GM19351 (cell line): ENCODE results near the gene ZBTB47.

Experiments
- ATAC-seq: cut with Tn5 transposase; IDR thresholded peaks from one replicate; pipeline ENCODE4 v1.9.1; 2021; ENCODE audit warnings: mild to moderate bottlenecking, moderate library complexity; ENCODE audit not compliant: unreplicated experiment

The ZBTB47 gene

DNA sequence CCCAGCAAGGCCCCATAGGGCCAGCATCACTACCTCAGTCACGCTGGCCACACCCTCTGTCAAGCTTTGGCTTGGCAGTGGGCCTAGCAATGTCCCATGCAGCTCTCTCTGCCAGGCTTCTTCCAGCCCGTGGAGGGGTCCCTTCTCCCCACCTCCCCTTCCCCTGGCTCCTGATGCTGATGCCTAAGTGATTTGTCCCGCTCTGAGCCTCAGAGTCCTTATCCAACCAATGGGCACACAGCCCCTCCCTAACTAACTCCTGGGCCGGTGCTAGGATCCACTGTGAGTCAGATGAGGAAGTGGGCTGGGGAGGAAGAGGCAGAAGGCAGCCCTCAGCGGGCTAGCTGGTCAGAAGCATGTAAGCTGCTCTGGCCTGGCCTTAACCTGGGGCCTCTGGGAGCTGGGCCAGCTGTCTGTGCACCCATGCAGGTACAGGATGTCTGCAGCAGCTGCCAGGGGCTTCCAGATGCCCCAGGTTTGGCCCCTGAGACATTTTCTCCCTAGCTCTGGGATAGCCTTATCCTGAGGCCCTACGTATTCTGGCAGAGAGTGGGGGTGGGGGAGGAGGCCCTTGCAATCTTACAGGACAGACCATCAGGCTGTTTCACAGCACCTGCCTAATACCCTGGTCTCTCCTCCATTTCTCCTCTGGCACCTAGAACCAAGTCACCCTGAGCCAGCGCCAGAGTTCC, 740 bp upstream of the ZBTB47 start:
- peak; percentile 57 for ATAC-seq

DNA sequence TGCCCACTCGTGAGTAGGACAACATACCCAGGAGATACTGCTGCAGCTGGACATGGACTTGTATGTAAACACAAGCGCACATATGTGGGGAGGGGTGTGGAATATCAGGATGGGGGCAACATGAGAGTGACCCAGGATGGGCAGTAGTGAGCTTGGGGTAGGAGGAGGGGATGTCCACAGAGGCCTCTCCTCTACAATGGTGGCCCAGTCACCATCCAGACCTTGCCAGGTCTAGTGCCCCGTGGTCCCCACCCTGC, 266 bp upstream of the ZBTB47 start:
- no peak for ATAC-seq

DNA sequence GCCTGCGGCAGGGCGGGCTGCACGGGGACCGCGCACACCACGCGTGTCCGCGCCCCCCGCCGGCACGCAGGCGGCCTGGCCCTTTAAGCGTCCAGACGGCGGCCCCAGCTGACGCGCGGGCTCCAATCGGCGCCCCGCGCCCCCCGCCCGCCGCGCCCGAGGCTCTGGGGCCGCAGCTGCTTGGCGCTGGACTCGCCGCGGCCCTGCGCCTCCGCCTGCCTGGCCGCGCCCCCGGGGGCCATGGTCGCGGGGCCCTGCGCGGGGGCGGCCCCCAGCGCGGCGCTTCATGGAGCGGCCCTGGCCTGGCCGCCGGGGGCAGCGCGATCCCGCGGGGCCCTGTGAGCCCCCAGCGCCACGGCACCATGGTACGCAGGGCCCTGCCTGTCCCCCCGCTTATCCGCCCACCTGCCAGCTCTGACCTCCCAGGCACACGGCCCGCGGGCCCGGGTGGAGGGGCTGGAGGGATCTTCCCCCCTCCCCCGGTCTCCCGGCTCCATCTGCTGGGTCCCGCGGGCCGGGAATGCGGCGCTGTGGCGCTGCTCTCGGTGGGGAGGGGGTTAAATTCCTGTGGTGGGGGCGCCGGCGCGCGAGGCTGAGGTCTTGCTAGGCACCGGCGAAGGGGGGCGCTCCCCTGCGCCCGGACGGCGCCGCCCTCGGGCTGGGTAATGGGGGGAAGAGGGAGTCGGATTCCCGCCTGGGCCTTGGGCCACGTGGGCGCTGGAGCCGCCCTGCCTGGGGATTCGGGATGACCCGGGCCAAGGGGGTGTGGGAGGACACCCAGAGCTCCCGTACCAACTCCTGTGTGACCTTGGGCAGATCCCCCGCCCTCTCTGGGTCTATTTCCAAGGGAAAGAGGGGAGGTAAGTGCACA, 1.1 kb downstream of the ZBTB47 start:
- ATAC-seq = no peak

DNA sequence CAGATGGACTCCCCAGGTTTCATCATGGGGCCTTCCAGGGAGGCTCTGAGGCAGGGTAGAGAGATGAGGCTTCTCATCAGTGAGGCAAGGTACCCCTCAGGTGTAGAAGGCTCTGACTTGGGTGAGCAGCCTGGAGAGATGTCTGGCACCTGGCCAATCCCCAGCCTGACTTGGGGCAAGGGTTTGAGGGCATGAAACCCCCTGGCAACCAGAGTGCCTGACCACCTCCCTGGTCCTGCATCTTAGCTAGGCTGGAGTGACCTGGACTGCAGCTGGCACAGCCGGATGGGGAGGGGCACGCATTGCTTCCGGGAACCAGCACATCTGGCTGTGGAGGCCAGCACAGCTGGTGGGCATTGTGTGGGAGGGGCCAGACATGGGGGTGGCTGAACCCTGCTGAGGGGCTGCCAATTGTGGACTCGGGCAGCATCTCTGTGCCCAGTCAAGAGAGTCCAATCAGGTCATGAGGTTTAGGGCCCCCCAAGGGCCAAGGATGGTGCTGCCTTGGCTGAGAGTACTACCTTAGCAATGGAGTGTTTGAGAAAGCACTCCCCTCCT, 1.9 kb downstream of the ZBTB47 start:
- ATAC-seq = no peak

DNA sequence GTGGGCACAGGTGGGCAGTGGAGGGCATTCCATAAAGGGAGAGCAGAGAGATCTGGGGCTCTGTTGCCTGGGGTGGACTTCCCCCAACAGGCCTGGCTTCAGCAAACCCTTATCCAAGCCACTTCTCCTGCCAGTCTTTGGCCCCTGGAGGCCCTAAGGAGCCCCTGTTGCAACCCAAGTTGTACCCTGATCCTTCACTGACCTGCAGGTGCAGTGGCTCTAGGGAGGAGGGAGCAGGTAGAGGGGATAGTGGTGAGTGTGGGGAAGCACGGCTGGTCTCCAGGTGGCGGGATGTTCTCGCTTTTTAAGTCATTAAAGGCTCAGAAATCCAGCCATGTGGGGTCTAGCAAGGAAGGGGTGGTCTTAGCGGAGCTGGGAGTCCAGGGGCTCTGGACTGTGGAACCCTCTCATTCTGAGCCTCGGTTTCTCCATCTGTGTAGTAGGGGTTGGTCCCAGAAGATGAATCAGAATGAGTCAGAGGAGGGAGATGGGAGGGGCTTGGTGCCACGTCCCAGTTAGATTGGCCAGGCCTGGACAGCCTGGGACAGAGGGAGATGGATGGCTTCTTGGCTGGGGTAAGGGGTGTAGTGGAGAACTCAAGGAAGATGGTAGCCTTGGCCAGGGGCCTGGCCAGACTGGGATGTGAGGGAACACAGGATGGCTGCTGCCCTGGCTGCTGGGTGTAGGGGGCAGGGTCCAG, 2.6 kb downstream of the ZBTB47 start:
- ATAC-seq = no peak

DNA sequence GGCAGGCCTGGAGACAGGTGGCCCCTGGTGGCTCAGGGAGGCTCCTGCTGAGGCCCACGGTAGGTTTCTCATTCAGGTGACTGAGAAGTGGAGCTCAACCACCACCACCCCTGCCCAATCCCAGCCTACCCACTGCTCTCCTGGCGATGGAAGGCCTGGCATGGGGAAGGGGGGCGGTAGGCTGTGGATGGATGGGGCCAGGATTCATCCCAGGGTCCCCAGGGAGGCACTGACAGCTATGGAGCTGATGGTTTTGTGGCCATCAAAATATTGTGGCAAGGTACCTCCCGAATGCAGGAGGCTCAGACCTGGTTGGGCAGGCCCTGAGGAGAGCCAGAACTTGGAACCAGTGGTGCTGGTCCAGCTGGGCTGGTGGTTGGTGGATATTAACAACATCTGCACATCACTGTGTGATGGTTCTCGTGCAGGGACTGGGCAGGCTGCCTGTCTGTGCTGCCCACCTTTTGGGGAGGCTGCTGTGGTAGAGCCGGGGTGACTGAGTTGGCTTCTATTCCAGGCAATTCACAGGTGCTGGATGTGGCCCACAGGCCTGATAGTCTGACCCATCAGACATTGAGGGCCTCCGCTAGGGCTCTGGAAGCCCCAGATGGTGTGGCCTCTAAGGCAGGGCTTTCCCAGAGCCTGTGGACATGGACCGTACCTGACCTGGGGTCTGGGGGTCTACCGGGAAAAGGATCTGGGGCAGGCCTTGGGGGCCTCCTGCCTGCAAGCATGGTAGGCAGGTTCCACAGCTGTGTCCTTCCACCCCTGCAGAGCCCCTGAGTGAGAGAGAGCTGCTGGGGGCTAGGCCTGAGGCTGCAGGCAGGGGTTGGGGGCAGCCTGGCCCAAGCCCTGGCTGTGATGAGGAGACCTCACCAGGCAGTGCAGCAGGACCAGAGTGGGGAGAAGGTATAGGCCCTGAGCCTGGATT, 3.4 kb downstream of the ZBTB47 start:
- ATAC-seq = no peak

DNA sequence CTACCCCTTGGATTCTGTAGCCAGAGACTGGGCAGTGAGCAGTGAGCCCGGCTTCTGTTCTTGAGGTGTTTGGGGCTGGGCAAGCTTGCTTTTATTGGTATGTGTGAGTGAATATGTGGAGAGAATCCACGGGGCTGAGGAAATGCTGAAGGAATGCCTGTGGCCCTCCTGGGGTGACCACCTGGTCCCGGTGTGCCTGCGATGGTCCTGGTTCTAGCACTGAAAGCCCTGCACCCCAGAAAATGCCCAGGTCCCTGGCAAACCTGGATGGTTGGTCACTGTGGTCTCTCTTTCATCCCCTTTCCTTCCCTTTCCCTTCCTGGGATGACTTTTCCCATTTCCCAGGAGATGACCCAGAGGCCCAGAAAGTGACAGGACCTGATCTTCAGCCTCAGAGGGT, 4.2 kb downstream of the ZBTB47 start:
- ATAC-seq = no peak

DNA sequence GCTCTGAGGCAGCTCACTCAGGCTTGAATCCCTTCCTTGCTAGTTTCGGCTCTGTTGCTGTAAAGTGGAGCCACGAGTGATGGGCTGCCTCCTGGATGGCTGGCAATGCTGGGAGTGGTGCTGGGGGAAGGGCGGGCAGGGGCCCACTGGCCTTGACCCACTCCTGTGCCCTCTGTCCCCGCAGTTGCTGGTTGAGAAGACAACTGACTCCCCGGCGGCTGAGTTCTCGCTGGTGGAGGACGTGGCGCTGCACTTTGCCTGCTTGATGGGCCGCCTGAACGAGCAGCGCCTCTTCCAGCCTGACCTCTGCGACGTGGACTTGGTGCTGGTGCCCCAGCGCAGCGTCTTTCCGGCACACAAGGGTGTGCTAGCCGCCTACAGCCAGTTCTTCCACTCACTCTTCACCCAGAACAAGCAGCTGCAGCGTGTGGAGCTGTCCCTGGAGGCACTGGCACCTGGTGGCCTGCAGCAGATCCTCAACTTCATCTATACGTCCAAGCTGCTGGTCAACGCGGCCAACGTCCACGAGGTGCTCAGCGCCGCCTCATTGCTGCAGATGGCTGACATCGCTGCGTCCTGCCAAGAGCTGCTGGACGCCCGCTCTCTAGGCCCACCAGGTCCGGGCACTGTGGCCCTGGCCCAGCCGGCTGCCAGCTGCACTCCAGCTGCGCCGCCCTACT, 4.7 kb downstream of the ZBTB47 start:
- ATAC-seq = no peak

DNA sequence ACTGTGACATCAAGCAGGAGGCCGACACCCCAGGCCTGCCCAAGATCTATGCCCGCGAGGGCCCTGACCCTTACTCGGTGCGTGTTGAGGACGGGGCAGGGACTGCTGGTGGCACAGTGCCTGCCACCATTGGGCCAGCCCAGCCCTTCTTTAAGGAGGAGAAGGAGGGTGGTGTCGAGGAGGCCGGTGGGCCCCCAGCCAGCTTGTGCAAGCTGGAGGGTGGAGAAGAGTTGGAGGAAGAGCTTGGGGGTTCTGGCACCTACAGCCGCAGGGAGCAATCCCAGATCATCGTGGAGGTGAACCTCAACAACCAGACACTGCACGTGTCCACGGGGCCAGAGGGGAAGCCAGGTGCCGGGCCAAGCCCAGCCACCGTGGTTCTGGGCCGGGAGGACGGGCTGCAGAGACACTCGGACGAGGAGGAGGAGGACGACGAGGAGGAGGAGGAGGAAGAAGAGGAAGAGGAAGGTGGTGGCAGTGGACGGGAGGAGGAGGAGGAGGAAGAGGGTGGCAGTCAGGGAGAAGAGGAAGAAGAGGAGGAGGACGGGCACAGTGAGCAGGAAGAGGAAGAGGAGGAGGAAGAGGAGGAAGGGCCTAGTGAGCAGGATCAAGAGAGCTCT, 5.4 kb downstream of the ZBTB47 start:
- ATAC-seq = no peak

DNA sequence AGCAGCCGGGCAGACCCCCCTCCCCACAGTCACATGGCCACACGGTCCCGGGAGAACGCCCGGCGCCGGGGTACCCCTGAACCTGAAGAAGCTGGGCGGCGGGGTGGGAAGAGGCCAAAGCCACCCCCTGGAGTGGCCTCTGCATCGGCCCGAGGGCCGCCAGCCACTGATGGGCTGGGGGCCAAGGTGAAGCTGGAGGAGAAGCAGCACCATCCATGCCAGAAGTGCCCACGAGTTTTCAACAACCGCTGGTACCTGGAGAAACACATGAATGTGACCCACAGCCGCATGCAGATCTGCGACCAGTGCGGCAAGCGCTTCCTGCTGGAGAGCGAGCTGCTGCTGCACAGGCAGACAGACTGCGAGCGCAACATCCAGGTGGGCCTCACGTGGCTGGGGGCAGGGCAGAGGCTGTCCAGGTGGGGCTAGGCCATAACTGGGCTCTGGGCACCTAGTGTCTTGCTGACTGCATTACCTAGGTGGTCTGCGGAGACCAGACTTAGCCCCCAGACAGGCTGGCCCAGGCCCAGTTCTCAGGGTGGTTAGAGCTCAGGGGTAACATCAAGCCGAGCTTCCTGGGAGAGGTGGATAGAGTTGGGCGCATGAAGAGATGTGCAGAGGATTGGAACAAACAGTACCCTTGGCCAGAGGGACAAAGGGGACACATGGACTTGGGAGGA, 6.1 kb downstream of the ZBTB47 start:
- ATAC-seq = no peak

DNA sequence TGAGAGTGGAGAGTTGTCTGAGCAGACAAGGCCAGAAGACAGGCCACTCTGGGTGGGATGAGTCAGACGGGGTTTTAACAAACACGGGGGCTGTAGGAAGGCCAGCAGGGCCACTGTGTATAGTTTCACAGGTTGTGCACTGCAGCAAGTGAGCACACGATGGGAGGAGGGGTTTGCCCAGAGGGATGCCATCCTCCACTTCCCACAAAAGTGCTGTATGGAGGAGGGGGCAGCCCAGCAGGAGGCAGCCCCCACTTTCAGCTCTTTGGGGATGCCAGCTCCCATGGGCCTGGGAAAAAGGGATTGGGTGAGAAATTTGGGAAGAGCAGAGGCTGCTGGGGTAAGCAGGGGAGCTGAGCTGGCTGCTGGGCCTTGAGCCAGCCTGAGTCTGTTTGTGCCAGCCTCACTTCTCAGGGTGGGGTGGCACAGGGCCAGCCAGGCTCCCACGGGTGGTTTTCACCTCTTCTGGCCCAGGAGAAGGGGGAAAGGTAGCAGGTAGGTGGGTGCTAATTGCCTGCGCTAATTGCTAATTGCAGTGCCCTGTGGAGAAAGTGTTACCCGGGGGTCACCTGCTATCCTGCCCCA, 6.7 kb downstream of the ZBTB47 start:
- ATAC-seq = no peak

DNA sequence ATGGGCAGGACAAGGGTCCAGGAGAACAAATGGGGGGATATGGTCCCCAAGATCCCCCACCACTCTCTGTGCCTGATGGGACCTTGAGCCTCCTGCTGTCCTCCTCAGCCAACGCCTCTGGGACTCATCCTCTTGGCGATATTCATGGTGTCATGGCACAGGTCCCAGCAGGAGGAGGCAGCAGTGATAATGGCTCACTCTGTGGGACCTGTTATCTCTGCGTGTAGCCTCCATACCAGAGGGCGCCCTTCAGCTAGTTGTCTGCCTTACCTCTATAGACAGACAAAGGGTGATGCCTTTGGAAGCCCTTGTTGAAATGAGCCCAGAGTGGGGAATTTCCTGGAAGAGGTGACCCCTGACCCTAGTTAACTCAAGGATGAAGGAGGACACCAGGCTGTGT, 7.4 kb downstream of the ZBTB47 start:
- no peak for ATAC-seq

DNA sequence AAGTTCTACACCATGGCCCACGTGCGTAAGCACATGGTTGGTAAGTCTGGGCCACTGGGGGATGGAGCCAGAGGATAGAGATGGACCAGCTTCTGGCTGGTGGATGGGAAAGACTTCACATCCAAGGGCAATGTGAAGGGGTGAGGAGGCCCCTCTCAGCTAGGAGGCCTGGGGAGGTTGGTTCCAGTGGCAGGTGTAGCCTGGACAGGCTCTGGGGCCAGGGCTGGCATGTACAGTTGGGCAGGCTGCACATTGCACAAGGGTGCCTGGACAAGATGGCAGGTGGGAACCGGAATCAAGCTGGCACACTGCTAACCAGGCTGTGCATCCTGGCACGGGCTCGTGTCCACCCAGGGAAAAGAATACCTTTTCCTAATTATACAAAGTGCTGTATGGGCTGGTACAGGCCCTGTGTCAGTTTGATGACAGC, 8.1 kb downstream of the ZBTB47 start:
- ATAC-seq = no peak

DNA sequence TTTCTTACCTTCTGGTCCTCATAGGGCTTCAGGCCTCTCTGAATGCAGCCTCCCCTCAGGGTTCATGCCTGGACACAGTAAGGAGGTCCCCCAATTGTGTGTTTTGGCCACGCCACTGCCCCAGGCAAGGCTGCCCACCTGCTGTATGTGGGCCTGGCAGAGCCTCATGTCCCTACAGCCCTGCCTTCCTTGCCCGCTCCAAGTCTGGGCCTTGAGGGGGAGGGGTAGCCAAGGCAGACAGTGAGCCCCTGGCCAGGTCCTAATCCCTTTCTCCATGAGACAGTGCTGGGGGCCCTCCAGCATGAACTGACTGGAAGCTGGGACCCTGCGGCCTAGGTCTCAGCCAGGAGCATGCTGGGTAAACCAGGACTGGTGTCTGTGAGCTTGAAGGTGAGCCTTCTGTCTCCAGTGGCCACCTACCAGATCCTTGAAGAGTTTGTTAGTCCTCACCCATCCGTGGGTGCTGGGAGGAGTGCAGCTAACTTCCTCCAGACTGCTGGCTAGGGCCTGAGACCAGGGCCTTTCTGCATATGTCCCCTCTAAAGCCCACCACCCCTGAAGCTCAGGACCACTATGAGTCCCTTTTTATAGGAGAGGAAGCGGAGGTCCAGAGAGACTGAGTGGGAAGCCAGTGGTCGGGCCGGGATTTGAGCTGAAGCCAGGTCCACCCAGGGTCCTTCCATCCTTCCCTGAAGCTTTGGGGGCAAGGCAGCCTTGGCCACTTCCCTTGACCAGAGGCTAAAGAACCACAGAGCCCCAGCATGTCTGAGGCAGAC, 8.7 kb downstream of the ZBTB47 start:
- no peak for ATAC-seq

DNA sequence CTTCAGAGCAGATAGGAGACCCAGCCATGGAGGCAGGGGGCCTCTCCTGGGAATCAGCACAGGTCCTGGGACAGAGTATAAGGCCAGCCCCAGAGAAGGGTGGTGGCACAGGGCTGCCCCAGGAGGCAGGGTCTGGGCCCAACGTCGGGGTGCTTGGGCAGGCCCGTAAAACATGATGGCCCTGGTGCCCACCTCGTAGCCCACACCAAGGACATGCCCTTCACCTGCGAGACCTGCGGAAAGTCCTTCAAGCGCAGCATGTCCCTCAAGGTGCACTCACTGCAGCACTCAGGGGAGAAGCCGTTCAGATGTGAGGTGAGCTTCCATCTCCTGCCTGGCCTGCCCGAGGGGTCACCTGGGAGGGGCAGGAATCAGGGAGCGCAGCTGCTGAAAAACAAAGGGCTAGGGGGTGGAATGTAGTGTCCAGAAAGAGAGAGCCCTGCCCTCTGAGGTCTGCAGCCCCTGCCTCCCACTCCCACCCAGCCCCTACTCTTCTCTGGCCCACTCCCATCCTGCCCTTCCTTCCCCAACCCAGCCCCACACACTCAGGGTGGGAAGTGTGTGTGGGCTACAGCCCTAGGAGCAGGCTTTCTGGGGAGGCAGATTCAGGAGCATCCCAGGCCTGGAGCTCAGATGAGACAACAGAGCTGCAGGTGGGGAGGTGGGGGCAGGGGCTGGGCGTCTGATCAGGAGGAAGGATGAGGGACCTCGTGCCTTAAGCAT, 9.5 kb downstream of the ZBTB47 start:
- no peak for ATAC-seq

DNA sequence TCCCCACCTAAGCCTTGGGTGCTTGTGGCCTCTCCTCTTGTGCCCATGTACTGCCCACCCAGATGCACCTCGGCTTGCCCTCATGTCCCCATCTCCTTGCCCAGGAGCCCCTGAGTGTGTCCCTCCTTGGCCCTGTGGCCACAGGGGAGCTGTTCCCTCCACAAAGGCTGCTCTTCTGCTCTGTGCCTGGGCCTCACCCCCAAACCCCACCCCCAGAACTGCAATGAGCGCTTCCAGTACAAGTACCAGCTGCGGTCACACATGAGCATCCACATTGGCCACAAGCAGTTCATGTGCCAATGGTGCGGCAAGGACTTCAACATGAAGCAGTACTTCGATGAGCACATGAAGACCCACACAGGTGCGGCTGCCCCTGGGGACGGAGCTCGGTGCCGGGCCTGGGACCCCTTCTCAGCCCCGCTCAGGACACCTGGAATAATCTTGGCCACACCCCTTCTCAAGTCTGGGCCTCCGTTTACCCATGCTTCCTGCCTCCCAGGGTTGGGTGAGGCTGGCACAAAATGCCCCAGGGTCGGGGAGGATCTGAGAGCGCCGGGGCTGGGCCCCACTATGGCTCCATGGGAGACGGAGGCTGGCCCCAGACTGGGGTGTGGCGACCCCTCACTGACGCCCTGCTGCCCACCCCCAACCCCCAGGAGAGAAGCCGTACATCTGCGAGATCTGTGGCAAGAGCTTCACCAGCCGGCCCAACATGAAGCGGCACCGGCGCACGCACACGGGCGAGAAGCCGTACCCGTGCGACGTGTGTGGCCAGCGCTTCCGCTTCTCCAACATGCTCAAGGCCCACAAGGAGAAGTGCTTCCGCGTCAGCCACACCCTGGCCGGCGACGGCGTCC, 10.3 kb downstream of the ZBTB47 start:
- peak; percentile 61 for ATAC-seq
